ENCODE data around the gene ACADSB.

The ACADSB gene

DNA sequence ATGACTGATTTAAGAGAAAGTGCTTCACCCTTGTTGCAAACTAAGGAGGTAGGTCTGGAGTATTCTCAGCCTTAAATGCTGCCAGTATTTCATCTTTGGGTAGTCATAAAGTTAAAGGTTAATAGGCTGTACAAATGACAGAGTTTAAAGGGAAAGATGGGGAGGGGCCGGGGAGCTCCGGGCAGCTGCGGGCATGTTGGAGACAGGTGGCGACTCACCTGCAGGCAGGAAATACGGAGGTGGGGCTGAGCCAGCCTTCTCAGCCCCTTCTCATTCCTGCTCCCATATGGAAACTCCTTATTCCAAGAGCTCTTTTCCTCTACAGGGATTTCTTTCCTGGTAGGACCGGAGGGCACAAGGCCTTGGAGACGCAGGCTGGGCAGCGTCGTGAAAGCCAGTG, 95.1 kb downstream of the ACADSB start:
- DNase-seq, result no peak

All from CD4-positive, alpha-beta T cell treated with Interleukin-4 for 1 hour (primary cell).